Medulla oblongata (tissue), 1 donor: ENCODE results near the gene GALNT9.
A peak's percentile ranks its signal among the peaks of the same experiment; 100 is the strongest.
"Not testable (repeated sequence)": the region's sequence is repeated elsewhere in the genome, so short reads cannot be mapped to it uniquely, and the experiment has no call there.

ENCODE experiments used
- DNase-seq: peaks from one replicate; pipeline ENCODE4 v3.0.0-alpha.2; 2015; ENCODE audit errors: extremely low spot score

The GALNT9 gene

GRCh38 chr12:132236129-132236929 lies 93.1 kb downstream of the GALNT9 start:
- no peak for DNase-seq

DNA sequence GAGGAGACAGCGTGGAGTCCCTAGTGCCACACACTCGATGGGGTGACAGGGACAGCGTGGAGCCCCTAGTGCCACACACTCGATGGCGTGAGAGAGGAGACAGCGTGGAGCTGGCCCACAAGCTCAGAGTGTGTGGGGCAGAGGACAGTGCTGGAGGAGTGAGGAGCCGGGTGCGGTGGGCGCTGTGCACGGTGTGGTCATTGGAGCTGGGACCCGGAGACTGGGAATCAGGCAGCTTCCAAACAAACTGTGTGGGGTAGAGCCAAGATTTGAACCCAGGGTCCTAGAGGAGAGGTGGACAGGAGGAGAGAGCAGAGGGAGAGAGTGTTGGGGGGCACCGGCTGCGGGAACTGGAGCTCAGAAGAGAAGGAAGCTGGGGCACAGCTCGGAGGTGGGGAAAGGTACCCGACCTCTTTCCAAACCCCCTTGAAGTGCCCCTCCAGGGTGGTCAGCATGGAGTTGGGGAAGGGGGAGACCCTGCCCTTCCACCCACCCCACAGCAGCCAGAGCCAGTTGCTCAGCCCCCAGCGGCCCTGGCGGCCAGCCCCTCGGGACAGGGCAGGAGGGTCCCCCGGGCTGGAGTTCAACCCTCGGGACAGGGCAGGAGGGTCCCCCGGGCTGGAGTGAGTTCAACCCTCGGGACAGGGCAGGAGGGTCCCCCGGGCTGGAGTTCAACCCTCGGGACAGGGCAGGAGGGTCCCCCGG lies 94.1 kb downstream of the GALNT9 start:
- no peak for DNase-seq

DNA sequence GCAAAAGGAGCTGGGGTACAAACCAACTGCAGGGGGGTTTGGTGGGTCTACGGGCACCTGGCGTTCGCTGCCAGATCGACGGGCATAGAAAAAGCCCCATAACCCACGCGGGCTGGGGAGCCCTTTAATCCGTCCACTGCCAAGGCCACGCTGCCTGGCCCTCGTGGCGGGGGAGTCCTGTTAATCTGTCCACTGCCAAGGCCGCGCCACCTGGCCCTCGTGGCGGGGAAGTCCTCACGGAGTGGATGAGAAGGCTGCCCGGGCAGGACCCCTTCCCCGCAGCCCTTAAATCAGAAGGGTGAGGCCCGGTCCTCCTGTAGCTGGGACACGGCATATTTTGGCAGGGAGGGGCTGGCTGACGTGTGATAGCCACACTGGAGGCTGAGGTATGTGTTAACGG lies 99.0 kb downstream of the GALNT9 start:
- no peak for DNase-seq

DNA sequence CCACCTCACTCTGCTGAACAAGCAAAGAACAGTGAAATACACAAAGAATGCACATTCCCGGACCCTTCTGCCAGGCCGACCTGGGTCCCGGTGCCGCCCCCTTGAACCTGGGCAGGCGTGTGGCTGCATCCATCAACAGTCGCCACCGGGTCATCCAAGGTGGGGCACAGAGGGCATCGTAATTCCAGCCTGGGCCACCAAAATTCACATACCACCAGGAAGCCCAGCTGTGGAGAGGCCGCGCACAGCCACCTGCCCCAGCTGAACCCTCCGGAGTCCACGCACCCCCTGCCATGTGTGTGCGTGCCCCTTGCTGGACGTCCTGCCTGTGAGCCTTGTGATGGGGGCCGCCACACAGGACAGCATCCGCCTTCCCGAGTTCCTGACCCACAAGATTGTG lies 99.5 kb downstream of the GALNT9 start:
- DNase-seq: no peak

GRCh38 chr12:132229193-132229760 lies 100.1 kb downstream of the GALNT9 start:
- no peak for DNase-seq

DNA sequence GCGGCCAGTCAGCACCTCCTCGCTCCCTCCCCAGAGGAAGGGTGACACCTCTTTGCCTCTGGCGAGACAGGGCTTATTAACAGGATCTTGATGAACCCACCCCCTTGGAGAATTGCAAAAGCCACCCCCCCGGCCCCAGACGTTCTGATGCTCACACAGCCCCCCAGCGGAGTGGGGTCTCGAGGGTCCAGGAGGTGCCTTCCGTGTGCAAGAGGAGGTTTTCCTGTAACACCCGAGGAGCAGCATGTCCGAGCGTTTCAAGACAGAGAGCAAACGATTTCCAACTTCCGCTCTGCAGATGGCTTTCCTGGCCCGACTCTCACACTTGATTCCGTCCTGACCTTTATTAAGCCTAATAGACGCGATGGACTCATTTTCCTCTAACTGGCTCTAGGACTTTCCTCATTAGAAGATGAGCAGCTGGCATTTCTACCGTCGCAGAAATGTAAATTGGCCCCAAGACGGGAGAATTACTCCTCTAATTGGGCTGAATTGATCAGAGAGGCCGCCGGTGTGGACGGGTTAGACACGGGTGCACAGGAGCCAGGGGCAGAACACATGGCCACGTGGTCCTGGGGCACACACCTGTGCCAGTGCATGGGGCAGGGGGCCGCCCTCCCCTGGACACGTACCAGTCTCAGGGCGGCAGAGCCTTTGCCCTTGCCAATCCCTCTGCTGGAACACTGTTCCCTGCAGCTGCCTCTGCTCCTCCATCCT lies 100.8 kb downstream of the GALNT9 start:
- DNase-seq: no peak

- DNase-seq: no peak
Measured at GRCh38 chr12:132227782-132228475, 101.5 kb downstream of the GALNT9 start.

DNA sequence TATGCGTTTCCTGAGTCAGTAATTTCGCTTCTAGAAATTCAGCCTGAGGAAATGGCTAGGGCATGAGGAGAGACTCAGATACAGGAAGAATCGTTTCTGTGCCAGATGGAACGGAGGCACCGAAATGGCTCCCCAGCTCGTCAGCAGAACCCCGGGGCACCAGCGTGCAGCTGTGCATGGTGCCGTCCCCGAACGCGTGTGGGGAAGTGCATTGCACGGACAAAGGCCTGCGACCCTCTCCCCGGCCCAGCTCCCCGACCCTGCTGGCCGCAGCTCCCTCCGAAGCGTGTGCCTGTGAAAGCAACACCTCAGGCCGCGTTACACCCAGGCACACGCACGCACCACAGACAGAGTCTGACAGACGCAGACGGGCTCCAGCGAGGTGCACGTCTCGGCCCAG lies 102.3 kb downstream of the GALNT9 start:
- DNase-seq: no peak

- no peak for DNase-seq
Measured at GRCh38 chr12:132226604-132227003, 102.8 kb downstream of the GALNT9 start.

GRCh38 chr12:132225214-132225613 lies 104.2 kb downstream of the GALNT9 start:
- DNase-seq: no peak

GRCh38 chr12:132224484-132224883 lies 104.9 kb downstream of the GALNT9 start:
- no peak for DNase-seq

- no peak for DNase-seq
Measured at GRCh38 chr12:132222808-132223173, 106.6 kb downstream of the GALNT9 start.

DNA sequence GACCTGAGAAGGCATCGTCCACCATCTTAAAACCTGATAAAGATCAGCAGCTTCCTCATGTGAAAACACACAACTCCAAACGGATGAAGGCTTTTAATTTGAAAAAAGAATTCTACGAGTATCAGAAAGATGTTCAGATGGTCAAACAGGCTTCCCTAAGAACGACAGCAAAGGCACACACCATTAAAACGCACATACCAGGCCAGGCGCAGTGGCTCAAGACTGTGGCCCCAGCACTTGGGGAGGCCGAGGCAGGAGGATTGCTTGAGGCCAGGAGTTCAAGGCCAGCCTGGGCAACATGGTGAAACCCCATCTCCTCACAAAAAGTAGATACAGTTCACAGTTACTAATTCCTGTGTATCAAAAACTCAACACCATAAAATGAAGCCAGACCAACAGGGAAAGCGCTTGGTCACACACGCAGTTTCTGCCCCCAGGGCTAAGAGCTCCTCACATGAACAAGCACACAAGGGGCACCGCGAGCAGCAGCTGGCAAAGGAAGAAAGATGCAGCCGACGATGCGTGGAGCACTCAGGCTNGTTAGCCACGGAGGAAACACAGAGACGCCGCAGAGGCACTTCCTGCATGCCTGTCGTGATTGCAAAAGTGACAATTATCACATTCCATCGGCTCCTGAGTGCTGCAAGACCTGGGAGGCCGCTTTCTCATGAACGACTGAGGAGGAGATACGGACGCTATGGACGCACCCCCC lies 107.1 kb downstream of the GALNT9 start:
- no peak for DNase-seq

- DNase-seq: not testable (repeated sequence)
Measured at GRCh38 chr12:132219761-132220160, 109.6 kb downstream of the GALNT9 start.

DNA sequence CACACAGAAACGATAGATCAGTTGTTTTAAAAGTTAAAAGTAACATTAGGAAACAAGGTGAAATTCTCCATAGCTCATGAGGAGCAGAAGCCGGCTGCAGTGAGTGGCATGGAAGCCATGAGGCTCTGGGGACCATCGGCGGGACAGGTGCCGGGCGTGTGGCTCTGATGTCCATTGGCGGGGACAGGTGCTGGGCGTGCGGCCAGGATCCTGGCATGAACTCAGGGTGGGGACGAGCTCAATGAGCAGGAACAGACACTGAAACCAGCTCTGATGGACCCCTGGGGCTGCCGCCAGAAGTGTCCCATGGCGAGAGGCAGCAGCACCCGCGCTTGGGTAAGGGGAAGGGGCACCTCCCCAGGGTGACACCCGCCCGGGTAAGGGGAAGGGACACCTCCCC lies 110.1 kb downstream of the GALNT9 start:
- no peak for DNase-seq

DNA sequence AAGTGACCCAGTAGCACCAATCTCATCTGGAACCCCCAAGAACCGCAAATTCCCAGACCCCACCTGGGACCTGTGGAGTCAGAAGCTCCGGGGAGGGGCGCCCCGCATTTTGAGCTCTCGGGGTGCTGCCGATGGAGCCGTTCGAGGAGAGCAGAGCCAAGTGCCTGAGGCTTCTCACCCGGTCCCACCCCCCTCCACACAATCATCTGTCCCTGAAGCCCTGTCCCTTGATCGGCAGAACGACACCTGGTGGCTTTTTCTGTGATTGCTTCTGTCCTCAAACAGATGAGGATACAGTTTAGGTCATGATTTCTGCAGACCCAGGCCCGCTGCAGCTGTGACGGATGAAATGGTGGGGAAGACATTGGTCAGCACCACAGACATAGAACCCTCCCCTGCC lies 110.5 kb downstream of the GALNT9 start:
- no peak for DNase-seq

DNA sequence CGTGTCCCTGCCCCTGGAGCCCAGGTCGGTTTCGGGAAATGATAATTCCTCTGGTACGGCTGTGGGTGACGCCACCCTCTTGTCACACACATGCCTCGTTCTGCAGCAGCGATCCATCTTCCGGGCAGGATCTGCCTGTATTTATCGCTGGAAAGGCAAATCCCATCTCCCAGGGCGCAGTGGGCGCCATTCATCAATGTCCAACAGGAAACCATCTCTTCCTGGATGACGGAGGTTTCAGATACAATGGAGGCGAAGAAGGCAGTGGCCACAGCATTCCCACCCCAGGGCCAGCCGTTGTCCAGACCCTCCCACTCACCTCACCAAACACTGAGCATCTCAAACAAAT lies 110.9 kb downstream of the GALNT9 start:
- no peak for DNase-seq

DNA sequence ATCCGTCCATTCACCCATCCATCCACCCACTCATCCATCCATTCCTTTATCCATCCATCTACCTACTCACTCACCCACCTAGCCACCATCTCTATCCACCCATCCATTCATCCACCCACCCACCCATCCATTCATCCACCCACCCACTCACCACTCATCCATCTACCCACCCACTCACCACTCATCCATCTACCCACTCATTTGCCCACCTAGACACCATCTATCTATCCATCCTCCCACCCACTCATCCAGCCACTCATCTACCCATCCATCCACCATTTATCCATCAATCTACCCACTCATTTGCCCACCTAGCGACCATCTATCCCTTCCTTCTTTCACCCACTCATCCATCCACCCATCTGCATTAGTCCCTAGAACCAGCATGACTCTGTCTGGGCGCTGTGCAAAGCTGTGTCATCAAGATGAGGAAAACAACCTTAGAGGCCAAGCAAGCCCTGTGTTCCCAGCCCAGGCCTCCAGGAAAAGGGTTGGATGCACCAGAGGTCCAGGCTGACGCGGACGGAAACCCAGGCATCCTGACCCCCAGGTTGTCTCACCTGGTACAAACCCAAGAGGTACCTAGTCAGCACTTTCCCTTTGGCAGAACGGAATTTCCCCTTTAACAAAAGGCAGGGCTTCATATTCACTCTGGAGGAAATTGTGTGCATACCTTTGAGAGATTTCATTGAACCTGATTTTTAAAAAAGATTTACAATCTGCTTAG lies 111.4 kb downstream of the GALNT9 start:
- no peak for DNase-seq

DNA sequence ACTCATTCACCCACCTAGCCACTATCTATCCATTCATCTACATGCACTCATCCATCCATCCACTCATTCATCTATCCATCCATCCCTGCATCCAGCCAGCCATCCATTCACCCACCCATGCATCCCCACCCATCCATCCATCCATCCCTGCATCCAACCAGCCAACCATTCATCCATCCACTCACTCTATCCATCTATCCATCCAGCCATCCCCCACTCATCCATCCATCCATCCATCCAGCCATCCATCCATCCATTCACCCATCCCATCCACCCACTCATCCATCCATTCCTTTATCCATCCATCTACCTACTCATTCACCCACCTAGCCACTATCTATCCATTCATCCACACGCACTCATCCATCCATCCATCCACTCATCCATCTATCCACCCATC lies 112.0 kb downstream of the GALNT9 start:
- DNase-seq: no peak

DNA sequence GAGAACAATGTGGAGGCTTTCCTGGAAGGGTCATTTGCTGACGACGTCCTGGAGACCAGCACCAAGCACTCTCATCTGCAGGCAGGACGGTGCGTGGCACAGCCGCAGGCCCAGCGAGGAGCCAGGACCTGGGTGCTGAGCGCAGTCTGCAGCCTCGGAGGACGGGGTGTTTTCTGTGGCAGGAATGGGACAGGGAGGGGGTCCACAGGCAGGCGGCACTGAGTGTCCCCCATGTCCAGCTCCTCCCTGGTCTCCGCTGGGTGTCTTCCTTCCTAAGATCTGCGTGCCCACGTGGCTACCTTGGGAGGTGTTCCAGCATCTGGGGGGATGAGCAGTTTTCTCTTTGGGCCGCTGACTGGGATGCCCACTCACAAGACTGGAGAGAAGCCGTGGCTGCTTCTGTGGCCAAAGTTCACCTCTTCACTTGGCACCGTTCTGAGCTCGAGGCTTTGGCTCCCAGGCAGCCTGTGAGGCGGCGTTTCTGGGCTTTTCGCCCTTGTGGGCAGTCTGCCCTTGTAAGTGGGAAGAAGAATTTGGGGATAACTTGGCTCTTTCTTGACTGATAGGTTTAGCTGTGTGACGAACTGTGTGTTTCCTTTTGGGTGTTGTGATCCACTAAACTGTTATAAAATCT lies 112.9 kb downstream of the GALNT9 start:
- DNase-seq: peak; percentile 73
